ENCODE results near the gene MPP7.
"Not testable (repeated sequence)": the region's sequence is repeated elsewhere in the genome, so short reads cannot be mapped to it uniquely, and the experiment has no call there.

Gene MPP7

GRCh38 chr10:28320090-28320489 is 17.2 kb upstream of the MPP7 start:
- TF ChIP-seq, protein P1, sequence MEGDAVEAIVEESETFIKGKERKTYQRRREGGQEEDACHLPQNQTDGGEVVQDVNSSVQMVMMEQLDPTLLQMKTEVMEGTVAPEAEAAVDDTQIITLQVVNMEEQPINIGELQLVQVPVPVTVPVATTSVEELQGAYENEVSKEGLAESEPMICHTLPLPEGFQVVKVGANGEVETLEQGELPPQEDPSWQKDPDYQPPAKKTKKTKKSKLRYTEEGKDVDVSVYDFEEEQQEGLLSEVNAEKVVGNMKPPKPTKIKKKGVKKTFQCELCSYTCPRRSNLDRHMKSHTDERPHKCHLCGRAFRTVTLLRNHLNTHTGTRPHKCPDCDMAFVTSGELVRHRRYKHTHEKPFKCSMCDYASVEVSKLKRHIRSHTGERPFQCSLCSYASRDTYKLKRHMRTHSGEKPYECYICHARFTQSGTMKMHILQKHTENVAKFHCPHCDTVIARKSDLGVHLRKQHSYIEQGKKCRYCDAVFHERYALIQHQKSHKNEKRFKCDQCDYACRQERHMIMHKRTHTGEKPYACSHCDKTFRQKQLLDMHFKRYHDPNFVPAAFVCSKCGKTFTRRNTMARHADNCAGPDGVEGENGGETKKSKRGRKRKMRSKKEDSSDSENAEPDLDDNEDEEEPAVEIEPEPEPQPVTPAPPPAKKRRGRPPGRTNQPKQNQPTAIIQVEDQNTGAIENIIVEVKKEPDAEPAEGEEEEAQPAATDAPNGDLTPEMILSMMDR (conservative IDR thresholded peaks at IDR 0.05; ENCODE audit: low read depth) = no peak
- no peak overlapping the region for H3K27ac ChIP-seq
- DNase-seq (ENCODE audit: low spot score) = no peak
- POLR2A ChIA-PET (ENCODE audit: low non-redundant PET) = no interaction called here
- CTCF ChIA-PET = interaction anchor here (0.6 kb wide), 1 partner anchor 542 kb away, joined by 4 read pairs; no protein-coding TSS in a partner anchor

DNA sequence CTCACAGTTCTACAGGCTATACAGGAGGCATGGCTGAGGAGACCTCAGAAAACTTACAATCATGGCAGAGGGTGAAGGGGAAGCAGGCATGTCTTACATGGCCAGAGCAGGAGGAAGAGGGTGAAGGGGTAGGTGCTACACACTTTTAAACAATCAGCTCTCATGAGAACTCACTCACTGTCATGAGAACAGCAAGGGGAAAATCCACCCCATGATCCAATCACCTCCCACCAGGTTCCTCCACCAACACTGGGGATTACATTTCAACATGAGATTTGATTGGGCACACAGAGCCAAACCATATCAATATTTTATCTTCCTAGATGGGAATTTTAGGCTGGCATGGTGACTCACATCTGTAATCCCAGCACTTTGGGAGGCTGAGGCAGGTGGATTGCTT is 16.2 kb upstream of the MPP7 start:
- POLR2A ChIA-PET (ENCODE audit: low non-redundant PET); H3K27ac ChIP-seq; DNase-seq (ENCODE audit: low spot score); CTCF ChIA-PET: not testable (repeated sequence)

DNA sequence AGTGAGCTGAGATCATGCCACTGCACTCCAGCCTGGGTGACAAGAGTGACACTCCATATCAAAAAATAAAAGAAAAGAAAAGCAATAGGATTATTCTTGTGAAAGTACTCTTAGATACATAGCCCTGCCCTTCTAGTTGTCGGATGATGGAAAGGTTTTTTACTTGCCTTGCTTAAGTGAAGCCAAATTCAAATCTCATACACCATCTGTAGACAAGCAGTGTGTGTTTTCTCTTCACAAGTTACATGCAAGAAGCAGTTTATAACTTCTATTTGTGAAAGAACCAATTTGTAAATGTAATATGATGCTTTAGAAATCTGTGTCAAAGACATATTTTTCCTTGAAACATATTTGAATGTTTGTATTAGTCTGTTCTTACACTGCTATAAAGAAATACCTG is 15.8 kb upstream of the MPP7 start:
- DNase-seq (ENCODE audit: low spot score) = no peak
- TF ChIP-seq, protein P1 (conservative IDR thresholded peaks at IDR 0.05; ENCODE audit: low read depth) = no peak
- ChIA-PET CTCF (no interaction called here), POLR2A (ENCODE audit: low non-redundant PET) (no interaction called here)
- no peak overlapping the region for H3K27ac ChIP-seq

- H3K27ac ChIP-seq = no peak overlapping the region
- DNase-seq (ENCODE audit: low spot score) = no peak
- ChIA-PET POLR2A (ENCODE audit: low non-redundant PET) (no interaction called here), CTCF (no interaction called here)
- TF ChIP-seq, protein P1 (conservative IDR thresholded peaks at IDR 0.05; ENCODE audit: low read depth) = no peak
Observed at GRCh38 chr10:28317760-28318159, 14.9 kb upstream of the MPP7 start.

DNA sequence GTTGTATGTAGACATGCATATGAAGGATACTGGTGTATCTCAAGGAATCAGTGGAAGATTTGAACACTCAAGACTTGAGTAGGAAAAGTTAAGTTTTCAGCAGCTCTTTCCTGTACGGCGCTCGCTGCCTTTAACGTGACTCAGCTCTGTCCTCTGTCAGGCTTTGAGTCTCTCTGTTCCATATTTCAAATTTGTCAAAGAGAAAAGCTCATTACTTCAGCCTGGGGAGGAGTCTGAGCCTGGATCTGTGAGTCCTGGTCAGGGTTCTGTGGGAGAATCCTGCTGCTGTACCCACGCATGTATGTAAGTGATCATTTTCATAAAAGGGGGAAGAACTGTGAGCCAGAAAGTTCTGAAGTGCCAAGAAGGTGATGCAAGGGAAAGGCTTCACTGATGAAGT is 13.8 kb upstream of the MPP7 start:
- CTCF ChIA-PET = no interaction called here
- TF ChIP-seq, protein P1 (conservative IDR thresholded peaks at IDR 0.05; ENCODE audit: low read depth) = no peak
- no peak overlapping the region for H3K27ac ChIP-seq
- DNase-seq (ENCODE audit: low spot score) = no peak
- POLR2A ChIA-PET (ENCODE audit: low non-redundant PET) = no interaction called here

DNA sequence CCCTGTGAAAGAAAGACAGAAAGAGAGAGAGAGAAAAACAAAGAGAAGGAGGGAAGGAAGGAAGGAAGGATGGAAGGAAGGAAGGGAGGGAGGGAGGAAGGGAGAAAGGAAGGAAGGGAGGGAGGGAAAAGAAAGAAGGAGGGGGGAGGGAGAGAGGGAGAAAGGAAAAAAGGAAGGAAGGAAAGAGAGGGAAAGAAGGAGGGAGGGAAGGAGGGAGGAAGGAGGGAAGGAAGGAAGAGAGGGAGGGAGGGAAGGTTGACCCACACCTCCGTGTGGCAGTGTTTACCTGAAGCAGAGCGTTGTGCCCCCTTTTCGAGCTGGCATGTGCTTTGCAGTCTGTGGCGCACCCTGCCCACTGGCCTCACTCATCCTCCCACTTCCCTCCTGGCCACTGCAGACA is 12.3 kb upstream of the MPP7 start:
- POLR2A ChIA-PET (ENCODE audit: low non-redundant PET) = no interaction called here
- DNase-seq (ENCODE audit: low spot score) = no peak
- CTCF ChIA-PET = no interaction called here
- no peak overlapping the region for H3K27ac ChIP-seq
- TF ChIP-seq, protein P1 (conservative IDR thresholded peaks at IDR 0.05; ENCODE audit: low read depth) = no peak

DNA sequence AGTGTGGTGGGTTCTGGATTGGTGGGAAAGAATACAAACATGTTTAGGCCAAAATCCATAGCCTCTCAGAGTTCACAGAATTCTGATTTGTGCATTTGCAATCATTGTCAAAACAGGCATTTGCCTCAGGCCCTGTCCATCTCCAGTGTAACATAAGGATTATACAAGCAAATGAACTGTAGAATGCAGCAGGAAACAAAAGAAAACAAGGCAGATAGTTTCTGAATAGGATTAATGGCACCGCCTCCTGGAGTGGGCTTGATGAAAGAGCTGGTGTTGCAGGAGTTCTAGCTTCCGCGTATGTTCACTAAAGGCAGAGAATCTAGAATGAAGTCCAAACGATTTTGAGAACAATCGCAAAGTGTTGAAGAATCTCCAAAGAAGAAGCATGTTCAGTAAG is 11.3 kb upstream of the MPP7 start:
- TF ChIP-seq, protein P1 (conservative IDR thresholded peaks at IDR 0.05; ENCODE audit: low read depth) = no peak
- no peak for DNase-seq (ENCODE audit: low spot score)
- POLR2A ChIA-PET (ENCODE audit: low non-redundant PET) = no interaction called here
- H3K27ac ChIP-seq = no peak overlapping the region
- CTCF ChIA-PET = no interaction called here
